H1 (cell line): Measurements from ENCODE around the gene RIMBP2. TPM values are rescaled to one million over a fixed set of nuclear protein-coding genes. Genes with fewer than 3 reads are reported as not detected.

ENCODE experiments used
- CTCF ChIA-PET: fragments of 300-600 bp; sonication (Branson Sonifier 250); formaldehyde crosslinking; loops from one replicate; lab custom pipeline; 2021; ENCODE audit not compliant: partially characterized antibody; lab: Charles Lee
- POLR2A ChIA-PET: fragments of 300-600 bp; sonication (Branson Sonifier 250); formaldehyde crosslinking; loops from one replicate; lab custom pipeline; 2021; ENCODE audit warnings: inconsistent platforms; ENCODE audit not compliant: partially characterized antibody; lab: Charles Lee
- DNase-seq, 2 experiments: peaks; one replicate each; pipeline versions ENCODE4 v3.0.0 to v3.0.0-alpha.2; 2010 to 2022; ENCODE audit warnings: low spot score in 2 of 2, low read depth in 1 of 2, mixed read lengths in 1 of 2
- FAIRE-seq: peaks from 2 replicates; lab custom pipeline; 2011; peaks lifted over from hg19 to GRCh38; lab: Jason Lieb, UNC
- H2AFZ ChIP-seq: 2 replicates; pipeline ENCODE4 v1.8.1; 2012; ENCODE audit warnings: low read length, inconsistent platforms
- H2AK5ac ChIP-seq: 2 replicates; pipeline ENCODE4 v1.6.1; 2013; ENCODE audit warnings: low read depth, low read length
- H2BK120ac ChIP-seq: replicated peaks from 2 replicates; pipeline ENCODE3; 2013; ENCODE audit warnings: low read depth, low read length, inconsistent platforms
- H2BK12ac ChIP-seq: 2 replicates; pipeline ENCODE4 v1.6.1; 2013; ENCODE audit warnings: low read depth, low read length
- H2BK15ac ChIP-seq: 2 replicates; pipeline ENCODE4 v1.6.1; 2013; ENCODE audit warnings: low read length
- H2BK20ac ChIP-seq: 2 replicates; pipeline ENCODE4 v1.6.1; 2013; ENCODE audit warnings: low read length
- H2BK5ac ChIP-seq: 2 replicates; pipeline ENCODE4 v1.6.1; 2013; ENCODE audit warnings: low read depth, low read length
- H3K14ac ChIP-seq: 2 replicates; pipeline ENCODE4 v1.6.1; 2013; ENCODE audit warnings: inconsistent platforms; ENCODE audit not compliant: insufficient read length
- H3K18ac ChIP-seq: 2 replicates; pipeline ENCODE4 v1.6.1; 2013; ENCODE audit warnings: low read length; ENCODE audit errors: extremely low read depth
- H3K23ac ChIP-seq: 2 replicates; pipeline ENCODE4 v1.6.1; 2013; ENCODE audit warnings: inconsistent platforms; ENCODE audit not compliant: insufficient read length
- H3K23me2 ChIP-seq: 2 replicates; pipeline ENCODE4 v1.6.1; 2013; ENCODE audit warnings: low read depth, low read length
- H3K27ac ChIP-seq: 2 replicates; pipeline ENCODE4 v1.6.1; 2011; ENCODE audit warnings: low read depth, low read length, inconsistent platforms
- H3K27me3 ChIP-seq, 4 experiments: replicated peaks in 1 of 4; 1 replicate in 1 of 4; 2 replicates in 3 of 4; pipeline versions ENCODE4 v1.6.1 to v1.8.1; 2011 to 2013; ENCODE audit warnings: low read length in 3 of 4, mild to moderate bottlenecking in 3 of 4, inconsistent platforms in 2 of 4, mixed read lengths in 2 of 4, moderate library complexity in 1 of 4; ENCODE audit not compliant: control insufficient read depth in 3 of 4, insufficient read depth in 3 of 4; ENCODE audit errors: extremely low read depth in 1 of 4
- H3K36me3 ChIP-seq, 4 experiments: 2 replicates each; pipeline versions ENCODE4 v1.6.1 to v1.8.1; 2011 to 2013; ENCODE audit warnings: mild to moderate bottlenecking in 4 of 4, low read length in 3 of 4, moderate library complexity in 2 of 4, control low read depth in 1 of 4, inconsistent platforms in 1 of 4; ENCODE audit not compliant: insufficient read depth in 4 of 4, control insufficient read depth in 2 of 4
- H3K4ac ChIP-seq: replicated peaks from 2 replicates; pipeline ENCODE3; 2013; ENCODE audit warnings: low read length, low read depth, mixed read lengths, inconsistent platforms; ENCODE audit not compliant: insufficient read length
- H3K4me1 ChIP-seq, 4 experiments: replicated peaks in 1 of 4; 1 replicate in 1 of 4; 2 replicates in 3 of 4; pipeline versions ENCODE4 v1.6.1 to v1.8.1; 2011 to 2013; ENCODE audit warnings: low read length in 3 of 4, inconsistent platforms in 2 of 4, mixed read lengths in 1 of 4; ENCODE audit not compliant: insufficient read depth in 4 of 4, control insufficient read depth in 3 of 4
- H3K4me2 ChIP-seq, 2 experiments: 2 replicates each; pipeline versions ENCODE4 v1.6.1 to v1.8.1; 2011 to 2013; ENCODE audit warnings: low read depth in 2 of 2, low read length in 2 of 2, control low read depth in 1 of 2, inconsistent platforms in 1 of 2, mild to moderate bottlenecking in 1 of 2; ENCODE audit not compliant: insufficient read depth in 1 of 2
- H3K4me3 ChIP-seq, 4 experiments: fragments of 200-600, 300-600 bp in 1 of 4; sonication (generic), shearing (Covaris generic), sonication (Bioruptor Twin) in 1 of 4; 2 replicates each; pipeline versions ENCODE4 v1.5.1 to v1.8.1; 2011 to 2016; ENCODE audit warnings: low read length in 4 of 4, low read depth in 3 of 4, control low read depth in 2 of 4, inconsistent platforms in 2 of 4, mild to moderate bottlenecking in 2 of 4, mixed read lengths in 1 of 4, moderate library complexity in 1 of 4; ENCODE audit not compliant: insufficient read depth in 2 of 4; ENCODE audit errors: extremely low read depth in 1 of 4
- H3K56ac ChIP-seq: replicated peaks from 2 replicates; pipeline ENCODE3; 2013; ENCODE audit warnings: low read depth, mild to moderate bottlenecking, mixed read lengths, low read length, inconsistent platforms; ENCODE audit not compliant: insufficient read length
- H3K79me1 ChIP-seq: 2 replicates; pipeline ENCODE4 v1.6.1; 2013; ENCODE audit warnings: low read depth, low read length, control low read depth
- H3K79me2 ChIP-seq, 2 experiments: 2 replicates each; pipeline versions ENCODE4 v1.6.1 to v1.8.1; 2012 to 2013; ENCODE audit warnings: low read length in 2 of 2, mild to moderate bottlenecking in 2 of 2, inconsistent platforms in 1 of 2; ENCODE audit not compliant: insufficient read depth in 2 of 2, control insufficient read depth in 1 of 2
- H3K9ac ChIP-seq, 4 experiments: replicated peaks in 1 of 4; 1 replicate in 1 of 4; 2 replicates in 3 of 4; pipeline versions ENCODE4 v1.6.1 to v1.8.1; 2011 to 2013; ENCODE audit warnings: low read depth in 3 of 4, low read length in 3 of 4, control low read depth in 2 of 4, mild to moderate bottlenecking in 2 of 4, moderate library complexity in 2 of 4, inconsistent platforms in 1 of 4; ENCODE audit errors: extremely low read depth in 1 of 4
- H3K9me3 ChIP-seq, 2 experiments: 2 replicates each; pipeline versions ENCODE4 v1.6.1 to v1.8.1; 2012 to 2013; ENCODE audit warnings: mild to moderate bottlenecking in 2 of 2, moderate library complexity in 2 of 2, control low read depth in 1 of 2, inconsistent platforms in 1 of 2, low read depth in 1 of 2, low read length in 1 of 2, mixed read lengths in 1 of 2; ENCODE audit not compliant: insufficient read depth in 2 of 2
- H4K20me1 ChIP-seq, 2 experiments: replicated peaks in 1 of 2; 2 replicates each; pipeline versions ENCODE3 to v1.8.1; 2011 to 2013; ENCODE audit warnings: inconsistent platforms in 2 of 2, low read length in 2 of 2, mild to moderate bottlenecking in 1 of 2; ENCODE audit not compliant: insufficient read depth in 2 of 2, control insufficient read depth in 1 of 2
- H4K5ac ChIP-seq: 2 replicates; pipeline ENCODE4 v1.6.1; 2013; ENCODE audit warnings: low read length, low read depth, mixed read lengths, inconsistent platforms; ENCODE audit not compliant: insufficient read length
- H4K8ac ChIP-seq: 2 replicates; pipeline ENCODE4 v1.8.0; 2013; ENCODE audit warnings: mild to moderate bottlenecking, moderate library complexity, low read length, inconsistent platforms; ENCODE audit not compliant: insufficient read depth; ENCODE audit errors: extremely low read depth
- H4K91ac ChIP-seq: replicated peaks from 2 replicates; pipeline ENCODE3; 2013; ENCODE audit warnings: low read length, mixed read lengths, inconsistent platforms; ENCODE audit not compliant: insufficient read length
- CEBPB ChIP-seq: IDR thresholded peaks from 2 replicates; pipeline ENCODE4 v1.6.1; 2012; ENCODE audit warnings: low read depth, low read length
- CREB1 ChIP-seq: IDR thresholded peaks from 2 replicates; pipeline ENCODE4 v1.6.1; 2012; ENCODE audit warnings: inconsistent platforms
- HDAC6 ChIP-seq: IDR thresholded peaks from one replicate; pipeline ENCODE4 v1.7.1; 2012; ENCODE audit warnings: low read depth, mild to moderate bottlenecking, inconsistent platforms, low read length, moderate library complexity
- JUN ChIP-seq: IDR thresholded peaks from 2 replicates; pipeline ENCODE4 v1.6.1; 2011; ENCODE audit warnings: low read depth, mild to moderate bottlenecking, improper control_type of control experiment, low read length
- MAFK ChIP-seq: IDR thresholded peaks from 2 replicates; pipeline ENCODE4 v1.6.1; 2012; ENCODE audit warnings: low read depth, mild to moderate bottlenecking, improper control_type of control experiment, low read length
- NANOG ChIP-seq: IDR thresholded peaks from 2 replicates; pipeline ENCODE4 v1.6.1; 2011; ENCODE audit warnings: low read length, low read depth, mild to moderate bottlenecking, inconsistent platforms; ENCODE audit not compliant: insufficient read depth, poor library complexity, severe bottlenecking
- PHF8 ChIP-seq: fragments of 200-600 bp; sonication (generic); conservative IDR thresholded peaks from 2 replicates; pipeline ENCODE4 v1.7.1; 2012; ENCODE audit warnings: low read depth, mild to moderate bottlenecking, inconsistent platforms, low read length, moderate library complexity
- POLR2AphosphoS5 ChIP-seq: IDR thresholded peaks from 2 replicates; pipeline ENCODE4 v1.6.1; 2011; ENCODE audit warnings: low read depth, low read length
- RAD21 ChIP-seq, 2 experiments: IDR thresholded peaks in 1 of 2; conservative IDR thresholded peaks in 1 of 2; 2 replicates each; pipeline ENCODE4 v1.6.1; 2011; ENCODE audit warnings: low read depth in 2 of 2, low read length in 2 of 2, improper control_type of control experiment in 1 of 2, inconsistent platforms in 1 of 2, mild to moderate bottlenecking in 1 of 2, moderate library complexity in 1 of 2
- RBBP5 ChIP-seq: IDR thresholded peaks from 2 replicates; pipeline ENCODE4 v1.7.1; 2012; ENCODE audit warnings: low read depth, mild to moderate bottlenecking, inconsistent platforms, low read length, moderate library complexity, borderline replicate concordance
- SAP30 ChIP-seq: fragments of 300-600 bp; sonication (generic); IDR thresholded peaks from 2 replicates; pipeline ENCODE4 v1.7.1; 2012; ENCODE audit warnings: low read length, moderate library complexity, mild to moderate bottlenecking, inconsistent platforms; ENCODE audit not compliant: insufficient read depth, insufficient replicate concordance
- TAF7 ChIP-seq: optimal IDR thresholded peaks from 2 replicates; pipeline ENCODE3; 2011; ENCODE audit warnings: low read depth, mild to moderate bottlenecking, inconsistent platforms, low read length, moderate library complexity, borderline replicate concordance
- WGBS, 2 experiments: shearing (Covaris generic) in 1 of 2; methylation state at CpG; one replicate each; pipeline versions ENCODE4 v1.1.6 to v1.1.7; 2013 to 2015; ENCODE audit warnings: low lambda C conversion rate in 2 of 2, mixed read lengths in 2 of 2, inconsistent platforms in 1 of 2, low coverage in 1 of 2, missing lambda C conversion rate in 1 of 2; ENCODE audit not compliant: insufficient replicate concordance in 2 of 2, insufficient coverage in 1 of 2, insufficient read length in 1 of 2; ENCODE audit errors: extremely low coverage in 1 of 2, missing lambda C conversion rate in 1 of 2; 5-methylcytosine and 5-hydroxymethylcytosine counted together
- polyA plus RNA-seq, 7 experiments: library from polyadenylated mRNA; depleted of rRNA in 3 of 7; stranded (reverse) in 5 of 7; unstranded in 2 of 7; fragments of >200 nt in 5 of 7; fragments of 200-250 nt in 2 of 7; gene quantifications; 1 replicate in 5 of 7; 2 replicates in 1 of 7; 4 replicates in 1 of 7; pipeline versions ENCODE4 v1.2.1 to v1.2.3, GENCODE V29; 2011 to 2013; ENCODE audit warnings: missing spikeins in 2 of 7, mixed read lengths in 2 of 7
- total RNA-seq: library from RNA; stranded (reverse); fragmentation: NEBNext Ultra II Directional; extraction: Animal tissue kit (Norgen Biotek cat#: 25700); gene quantifications from 2 replicates; pipeline ENCODE4 v1.2.1, GENCODE V29; 2021
- TF ChIP-seq, protein P1 (sequence below): IDR thresholded peaks from 2 replicates; pipeline ENCODE4 v1.6.1; 2011; ENCODE audit warnings: low read depth, mild to moderate bottlenecking, low read length; ENCODE audit not compliant: insufficient read depth

Gene RIMBP2
- total and polyA plus RNA-seq, 2 of the 8 experiments (the other 6 are each of a cell fraction or from before 2014, with no cell fraction given): 0.18 to 0.65 TPM

DNA sequence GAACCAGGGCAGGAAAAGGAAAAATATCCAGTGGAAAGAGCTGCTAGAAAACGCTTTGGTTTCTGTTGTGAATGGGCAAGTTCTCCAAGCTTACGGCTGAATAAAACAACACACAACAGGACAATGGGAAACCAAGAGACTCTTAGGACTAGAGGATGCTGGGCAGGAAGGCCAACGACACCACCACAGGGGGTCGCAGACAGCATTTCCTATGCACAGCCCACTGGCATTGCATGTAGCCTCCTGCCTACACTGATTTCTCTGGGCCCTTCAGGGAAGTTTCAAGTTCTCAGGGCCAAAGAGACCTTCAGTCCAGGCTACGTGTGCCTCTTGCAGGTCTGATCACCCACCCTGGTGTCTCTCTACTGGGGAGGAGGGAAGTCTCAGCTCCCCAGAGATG, 108.0 kb downstream of the RIMBP2 start:
- Histone ChIP-seq H3K36me3 (no peaks in the 10 kb centered on the region), H3K4me1 (no peaks in the 10 kb centered on the region), H3K9me3 (no peaks in the 10 kb centered on the region), H4K8ac (no peak overlapping the region), H3K14ac (no peak overlapping the region), H4K91ac (no peak overlapping the region), H3K56ac (no peak overlapping the region), H4K5ac (no peak overlapping the region), H3K27me3 (no peaks in the 10 kb centered on the region), H2BK120ac (no peak overlapping the region), H2AFZ (peak overlapping the region; percentile 89), H2BK15ac (no peak overlapping the region), H3K9ac (no peak overlapping the region), H3K79me1 (no peaks in the 10 kb centered on the region), H3K4me3 (no peak overlapping the region), H2BK20ac (no peak overlapping the region), H3K4me2 (no peak overlapping the region), H3K18ac (0 out of 2 replicates have a peak overlapping the region, but pooled peaks have one; percentile 36), H2AK5ac (no peak overlapping the region), H4K20me1 (no peaks in the 10 kb centered on the region), H3K79me2 (no peaks in the 10 kb centered on the region), H2BK5ac (no peak overlapping the region), H3K23me2 (no peaks in the 10 kb centered on the region), H3K4ac (no peak overlapping the region), H3K27ac (no peak overlapping the region), H3K23ac (no peak overlapping the region), H2BK12ac (no peak overlapping the region)
- FAIRE-seq: no peak
- ChIA-PET CTCF (interaction anchor here (0.8 to 1.0 kb wide), 2 partner anchors 8 to 98 kb away, joined by 3 read pairs; no protein-coding TSS in a partner anchor), POLR2A (interaction anchor here (1.3 kb wide), 1 partner anchor 8 kb away, joined by 4 read pairs; no protein-coding TSS in a partner anchor)
- WGBS, 2 experiments: 83% methylated on average over 5 of the region's 5 CpGs; no CpG with 5 or more reads in 1 of the 2 experiments
- no peak for DNase-seq
- TF ChIP-seq CEBPB (no peak), TAF7 (no peak), SAP30 (no peak), POLR2AphosphoS5 (no peak), HDAC6 (no peak), RAD21 (IDR thresholded peaks at IDR 0.05 in 1 of 2, conservative IDR thresholded peaks at IDR 0.05 in 1 of 2; ENCODE audit: low read depth in 2 of 2, low read length in 2 of 2) (no peak), PHF8 (no peak), NANOG (no peak), RBBP5 (no peak), CREB1 (no peak), JUN (no peak), MAFK (no peak)
- TF ChIP-seq, protein P1, sequence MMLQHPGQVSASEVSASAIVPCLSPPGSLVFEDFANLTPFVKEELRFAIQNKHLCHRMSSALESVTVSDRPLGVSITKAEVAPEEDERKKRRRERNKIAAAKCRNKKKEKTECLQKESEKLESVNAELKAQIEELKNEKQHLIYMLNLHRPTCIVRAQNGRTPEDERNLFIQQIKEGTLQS: no peak
